K562 (cell line): ENCODE results near the gene PPIE. TPM values are rescaled to one million over a fixed set of nuclear protein-coding genes. Genes with fewer than 3 reads are reported as not detected.

Experiments
- ATAC-seq: fragments of 200-7000 bp; cut with Tn5 transposase; 3 replicates; pipeline ENCODE4 v1.9.1; 2020; ENCODE audit warnings: moderate library complexity
- BruUV-seq: library from RNA; stranded (reverse); fragments of 400-500 nt; replicated peaks from 2 replicates; lab custom pipeline; 2021; lab: Mats Ljungman, UMichigan
- CTCF ChIA-PET: fragments of 300-600 bp; formaldehyde crosslinking; extraction: SDS; loops from one replicate; lab custom pipeline; 2021; ENCODE audit warnings: low intra/inter-chr PET ratio; lab: Yijun Ruan, JAX
- POLR2A ChIA-PET: fragments of 300-600, 350-650 bp; sonication (Branson Sonifier 250); formaldehyde crosslinking; extraction: SDS; loops from one replicate; lab custom pipeline; 2021; ENCODE audit warnings: antibody characterized with exemption, inconsistent platforms; lab: Yijun Ruan, JAX
- DNase-seq, 4 experiments: peaks; one replicate each; pipeline versions ENCODE4 v3.0.0 to v3.0.0-alpha.2; 2011 to 2018; ENCODE audit warnings: low spot score in 3 of 4, mixed read lengths in 3 of 4; ENCODE audit errors: extremely low read depth in 1 of 4
- FAIRE-seq: peaks from 2 replicates; lab custom pipeline; 2011; peaks lifted over from hg19 to GRCh38; lab: Jason Lieb, UNC
- H2AFZ ChIP-seq: 2 replicates; pipeline ENCODE4 v1.6.0; 2011; ENCODE audit warnings: low read depth, low read length, control low read depth, inconsistent platforms
- H3K27ac ChIP-seq: fragments of 200-600 bp; 3 replicates; pipeline ENCODE4 v1.8.0; 2011; ENCODE audit warnings: low read depth, mild to moderate bottlenecking, control low read depth, inconsistent platforms, low read length, moderate library complexity, mixed read lengths; ENCODE audit errors: extremely low read depth
- H3K27me3 ChIP-seq, 2 experiments: fragments of 300-600 bp in 1 of 2; 2 replicates in 1 of 2; 3 replicates in 1 of 2; pipeline versions ENCODE4 v1.6.0 to v1.8.0; 2011; ENCODE audit warnings: inconsistent platforms in 2 of 2, low read length in 2 of 2, mild to moderate bottlenecking in 1 of 2, mixed read lengths in 1 of 2, moderate library complexity in 1 of 2; ENCODE audit not compliant: control insufficient read depth in 2 of 2, insufficient read depth in 2 of 2
- H3K36me3 ChIP-seq: fragments of 300-600 bp; 3 replicates; pipeline ENCODE4 v1.8.0; 2011; ENCODE audit warnings: mild to moderate bottlenecking, low read length, inconsistent platforms; ENCODE audit not compliant: control insufficient read depth, insufficient read depth
- H3K4me1 ChIP-seq, 2 experiments: fragments of 200-600 bp in 1 of 2; replicated peaks in 1 of 2; 2 replicates in 1 of 2; 3 replicates in 1 of 2; pipeline versions ENCODE4 v1.5.1 to v1.8.0; 2011; ENCODE audit warnings: inconsistent platforms in 2 of 2, low read length in 2 of 2, mild to moderate bottlenecking in 1 of 2, mixed read lengths in 1 of 2, moderate library complexity in 1 of 2; ENCODE audit not compliant: control insufficient read depth in 2 of 2, insufficient read depth in 2 of 2
- H3K4me2 ChIP-seq: 2 replicates; pipeline ENCODE4 v1.6.1; 2011; ENCODE audit warnings: low read length, control low read depth, inconsistent platforms, mixed read lengths; ENCODE audit not compliant: insufficient read depth
- H3K4me3 ChIP-seq: fragments of 200-600 bp; sonication (generic), shearing (Covaris generic); 2 replicates; pipeline ENCODE4 v1.5.1; 2016; ENCODE audit warnings: control low read depth, inconsistent platforms
- H3K79me2 ChIP-seq: fragments of 200-600 bp; 3 replicates; pipeline ENCODE4 v1.8.0; 2011; ENCODE audit warnings: low read length, inconsistent platforms; ENCODE audit not compliant: control insufficient read depth, insufficient read depth
- H3K9ac ChIP-seq, 2 experiments: 2 replicates each; pipeline versions ENCODE4 v1.6.0 to v1.6.1; 2011; ENCODE audit warnings: low read depth in 2 of 2, low read length in 2 of 2, control low read depth in 1 of 2, inconsistent platforms in 1 of 2, mild to moderate bottlenecking in 1 of 2, mixed read lengths in 1 of 2; ENCODE audit not compliant: insufficient read depth in 1 of 2
- H3K9me1 ChIP-seq: one replicate; pipeline ENCODE4 v1.6.0; 2011; ENCODE audit warnings: inconsistent platforms, mild to moderate bottlenecking, low read length, moderate library complexity; ENCODE audit not compliant: control insufficient read depth, insufficient read depth
- H3K9me3 ChIP-seq: replicated peaks from 2 replicates; pipeline ENCODE4 v1.5.1; 2011; ENCODE audit warnings: low read depth, low read length, inconsistent platforms; ENCODE audit not compliant: control insufficient read depth, insufficient read depth
- H4K20me1 ChIP-seq: replicated peaks from 2 replicates; pipeline ENCODE4 v1.6.1; 2011; ENCODE audit warnings: low read length, inconsistent platforms, mixed read lengths; ENCODE audit not compliant: control insufficient read depth, insufficient read depth
- DNMT1 ChIP-seq: fragments of 450-650 bp; IDR thresholded peaks from 2 replicates; pipeline ENCODE4 v1.6.1; 2016; ENCODE audit warnings: antibody characterized with exemption, mild to moderate bottlenecking
- ELF4 ChIP-seq: fragments of 450-650 bp; formaldehyde crosslinking; IDR thresholded peaks from 2 replicates; pipeline ENCODE4 v1.4.0; 2022; ENCODE audit warnings: missing genetic modification characterization
- FOS ChIP-seq: IDR thresholded peaks from 3 replicates; pipeline ENCODE4 v1.6.1; 2011; ENCODE audit not compliant: insufficient read length; ENCODE audit errors: extremely low read depth
- HDAC2 ChIP-seq: fragments of 450-650 bp; IDR thresholded peaks from 2 replicates; pipeline ENCODE4 v1.6.1; 2016; ENCODE audit warnings: mild to moderate bottlenecking
- POLR2A ChIP-seq: fragments of 450-650 bp; conservative IDR thresholded peaks from 2 replicates; pipeline ENCODE4 v1.6.1; 2016
- REST ChIP-seq, 2 experiments: fragments of 450-650 bp; formaldehyde crosslinking in 1 of 2; IDR thresholded peaks; 2 replicates each; pipeline versions ENCODE4 v1.4.0 to v1.6.1; 2014 to 2020; ENCODE audit warnings: mild to moderate bottlenecking in 2 of 2, borderline replicate concordance in 1 of 2, low read depth in 1 of 2
- RNF219 ChIP-seq: fragments of 250-450 bp; sonication (Bioruptor Pico); IDR thresholded peaks from 2 replicates; pipeline ENCODE4 v1.5.0; 2022; ENCODE audit warnings: mild to moderate bottlenecking
- TRIM28 ChIP-seq: fragments of 450-650 bp; IDR thresholded peaks from 2 replicates; pipeline ENCODE4 v1.6.1; 2017
- ZNF408 ChIP-seq: fragments of 250-450 bp; sonication (Bioruptor Pico); IDR thresholded peaks from 2 replicates; pipeline ENCODE4 v1.4.0; 2020; ENCODE audit warnings: low read depth, mild to moderate bottlenecking, moderate library complexity
- WGBS: fragments of 100-300 bp; shearing (Covaris generic); methylation state at CpG from one replicate; pipeline ENCODE4 v1.1.6; 2016; ENCODE audit warnings: low coverage, mixed read lengths; ENCODE audit not compliant: insufficient coverage; ENCODE audit errors: missing lambda C conversion rate; 5-methylcytosine and 5-hydroxymethylcytosine counted together
- in situ Hi-C: fragments of 300-500 bp; cut with MboI; formaldehyde crosslinking; loops from 4 replicates; pipeline ENCODE4 v1.15.0; 2018; ENCODE audit warnings: inconsistent platforms, mixed read lengths
- intact Hi-C: fragments of 100-400 bp; cut with micrococcal nuclease; formaldehyde crosslinking; loops from 2 replicates; pipeline ENCODE4 v1.14.2; 2022
- polyA plus RNA-seq, 8 experiments: library from polyadenylated mRNA; depleted of rRNA in 4 of 8; stranded (reverse) in 5 of 8; unstranded in 3 of 8; fragments of >200 nt; fragmentation: Nextera tagmentation in 2 of 8; fragmentation: Illumina TruSeq in 1 of 8; extraction: Ambion mirVana in 2 of 8; extraction: Trizol in 1 of 8; gene quantifications; 2 replicates each; pipeline versions ENCODE4 v1.2.1 to v1.2.3, GENCODE V29; 2011 to 2014; ENCODE audit warnings: inconsistent platforms in 1 of 8, missing spikeins in 1 of 8
- total RNA-seq, 7 experiments: library from RNA; depleted of rRNA in 6 of 7; stranded (reverse); fragments of >200 nt in 6 of 7; fragmentation: Illumina TruSeq in 2 of 7; extraction: Trizol in 2 of 7; gene quantifications; 2 replicates each; pipeline versions ENCODE4 v1.2.1 to v1.2.3, GENCODE V29; 2011 to 2021; ENCODE audit warnings: low replicate concordance in 1 of 7

Gene PPIE
- total and polyA plus RNA-seq, 9 of the 15 experiments (the other 6 are each of a cell fraction or from before 2014, with no cell fraction given), result 75.4 to 444 (median 131) TPM

- DNase-seq, result no peak
- in situ Hi-C loops, result loop anchor here (10.0 kb wide), 1 partner anchor 275 kb away; no protein-coding TSS in a partner anchor
- POLR2A ChIA-PET, result no interaction called here
- no peak for TF ChIP-seq RNF219 (CRISPR knock-in tag)
- no peak for TF ChIP-seq HDAC2
- no peak for TF ChIP-seq FOS
- TF ChIP-seq ELF4 (CRISPR knock-in tag), result no peak
- TF ChIP-seq POLR2A, result no peak
- TF ChIP-seq TRIM28, result no peak
- TF ChIP-seq ZNF408, result no peak
- TF ChIP-seq REST (IDR thresholded peaks at IDR 0.05; ENCODE audit: borderline replicate concordance), result no peak
- TF ChIP-seq REST (CRISPR knock-in tag; IDR thresholded peaks at IDR 0.05; ENCODE audit: low read depth), result no peak
- no peak for TF ChIP-seq DNMT1
Observed at GRCh38 chr1:39779821-39780220, 41.1 kb downstream of the PPIE start.

More at GRCh38 chr1:39779821-39780220, 41.1 kb downstream of the PPIE start:
- Histone ChIP-seq H3K27me3 (peaks cover 12 to 53% of the 10 kb centered on the region in 2 experiments; a peak in 4 of 5 replicates), H3K9me3 (no peaks in the 10 kb centered on the region), H3K4me2 (no peak overlapping the region), H4K20me1 (peaks cover 6% of the 10 kb centered on the region; the same call in 1 of the 2 replicates), H3K4me1 (peaks cover 4 to 8% of the 10 kb centered on the region in 2 experiments; a peak in 2 of 5 replicates), H3K36me3 (no peaks in the 10 kb centered on the region), H3K9ac (no peak overlapping the region), H2AFZ (no peak overlapping the region), H3K79me2 (no peaks in the 10 kb centered on the region), H3K27ac (no peak overlapping the region), H3K9me1 (no peaks in the 10 kb centered on the region), H3K4me3 (no peak overlapping the region)
- WGBS, result 7% methylated on average over 5 of the region's 5 CpGs
- FAIRE-seq, result no peak
- ATAC-seq, result no peak
- CTCF ChIA-PET, result no interaction called here
- intact Hi-C loops, result no loop called here
- no TSS peak for BruUV-seq
